ENCODE results near the gene PACS2. TPM values are rescaled to one million over a fixed set of nuclear protein-coding genes. Genes with fewer than 3 reads are reported as not detected.

Gene PACS2
- total RNA-seq, 1 donor = 27.0 TPM

- no peak overlapping the region for H3K4me3 ChIP-seq (ENCODE audit: low read length)
- H3K4me1 ChIP-seq (ENCODE audit: insufficient read depth, low read length) = peaks cover 31% of the 10 kb centered on the region
- H3K9me3 ChIP-seq (ENCODE audit: low read depth, low read length) = no peaks in the 10 kb centered on the region
- no peaks in the 10 kb centered on the region for H3K27me3 ChIP-seq (ENCODE audit: insufficient read depth, low read length)
Measured at GRCh38 chr14:105420974-105421674, 106.6 kb downstream of the PACS2 start.

- H3K27me3 ChIP-seq (ENCODE audit: insufficient read depth, low read length) = no peaks in the 10 kb centered on the region
- peaks cover 31% of the 10 kb centered on the region for H3K4me1 ChIP-seq (ENCODE audit: insufficient read depth, low read length)
- H3K9me3 ChIP-seq (ENCODE audit: low read depth, low read length) = no peaks in the 10 kb centered on the region
- H3K4me3 ChIP-seq (ENCODE audit: low read length) = no peak overlapping the region
Measured at GRCh38 chr14:105421723-105422615, 107.4 kb downstream of the PACS2 start.

- H3K4me3 ChIP-seq (ENCODE audit: low read length) = no peak overlapping the region
- H3K4me1 ChIP-seq (ENCODE audit: insufficient read depth, low read length) = peaks cover 31% of the 10 kb centered on the region
- no peaks in the 10 kb centered on the region for H3K27me3 ChIP-seq (ENCODE audit: insufficient read depth, low read length)
- no peaks in the 10 kb centered on the region for H3K9me3 ChIP-seq (ENCODE audit: low read depth, low read length)
Measured at GRCh38 chr14:105422695-105423487, 108.3 kb downstream of the PACS2 start.

- Histone ChIP-seq H3K4me1 (ENCODE audit: insufficient read depth, low read length) (peaks cover 31% of the 10 kb centered on the region), H3K27me3 (ENCODE audit: insufficient read depth, low read length) (no peaks in the 10 kb centered on the region), H3K9me3 (ENCODE audit: low read depth, low read length) (no peaks in the 10 kb centered on the region), H3K4me3 (ENCODE audit: low read length) (no peak overlapping the region)
Measured at GRCh38 chr14:105423488-105424195, 109.1 kb downstream of the PACS2 start.

GRCh38 chr14:105424861-105425260 lies 110.3 kb downstream of the PACS2 start:
- H3K4me1 ChIP-seq (ENCODE audit: insufficient read depth, low read length) = peaks cover 25% of the 10 kb centered on the region
- no peaks in the 10 kb centered on the region for H3K27me3 ChIP-seq (ENCODE audit: insufficient read depth, low read length)
- H3K4me3 ChIP-seq (ENCODE audit: low read length) = no peak overlapping the region

GRCh38 chr14:105425823-105426247 lies 111.3 kb downstream of the PACS2 start:
- H3K27me3 ChIP-seq (ENCODE audit: insufficient read depth, low read length) = no peaks in the 10 kb centered on the region
- H3K4me1 ChIP-seq (ENCODE audit: insufficient read depth, low read length) = peaks cover 20% of the 10 kb centered on the region
- H3K4me3 ChIP-seq (ENCODE audit: low read length) = no peak overlapping the region
- H3K9me3 ChIP-seq (ENCODE audit: low read depth, low read length) = no peaks in the 10 kb centered on the region

More at GRCh38 chr14:105424861-105425260, 110.3 kb downstream of the PACS2 start:
- H3K9me3 ChIP-seq (ENCODE audit: low read depth, low read length) = no peaks in the 10 kb centered on the region

GRCh38 chr14:105426416-105427130 lies 112.0 kb downstream of the PACS2 start:
- Histone ChIP-seq H3K27me3 (ENCODE audit: insufficient read depth, low read length) (no peaks in the 10 kb centered on the region), H3K4me1 (ENCODE audit: insufficient read depth, low read length) (peaks cover 12% of the 10 kb centered on the region), H3K4me3 (ENCODE audit: low read length) (no peak overlapping the region), H3K9me3 (ENCODE audit: low read depth, low read length) (no peaks in the 10 kb centered on the region)

- no peaks in the 10 kb centered on the region for H3K9me3 ChIP-seq (ENCODE audit: low read depth, low read length)
- H3K4me3 ChIP-seq (ENCODE audit: low read length) = no peak overlapping the region
- H3K27me3 ChIP-seq (ENCODE audit: insufficient read depth, low read length) = no peaks in the 10 kb centered on the region
- peaks cover 4% of the 10 kb centered on the region for H3K4me1 ChIP-seq (ENCODE audit: insufficient read depth, low read length)
Measured at GRCh38 chr14:105427412-105427811, 112.9 kb downstream of the PACS2 start.

GRCh38 chr14:105427936-105428485 lies 113.5 kb downstream of the PACS2 start:
- Histone ChIP-seq H3K4me1 (ENCODE audit: insufficient read depth, low read length) (no peaks in the 10 kb centered on the region), H3K27me3 (ENCODE audit: insufficient read depth, low read length) (no peaks in the 10 kb centered on the region), H3K9me3 (ENCODE audit: low read depth, low read length) (no peaks in the 10 kb centered on the region), H3K4me3 (ENCODE audit: low read length) (no peak overlapping the region)

GRCh38 chr14:105430042-105430441 lies 115.5 kb downstream of the PACS2 start:
- H3K4me3 ChIP-seq (ENCODE audit: low read length) = no peak overlapping the region
- H3K27me3 ChIP-seq (ENCODE audit: insufficient read depth, low read length) = no peaks in the 10 kb centered on the region
- no peaks in the 10 kb centered on the region for H3K9me3 ChIP-seq (ENCODE audit: low read depth, low read length)
- no peaks in the 10 kb centered on the region for H3K4me1 ChIP-seq (ENCODE audit: insufficient read depth, low read length)

GRCh38 chr14:105430565-105430964 lies 116.0 kb downstream of the PACS2 start:
- peaks cover 4% of the 10 kb centered on the region for H3K4me1 ChIP-seq (ENCODE audit: insufficient read depth, low read length)
- H3K9me3 ChIP-seq (ENCODE audit: low read depth, low read length) = no peaks in the 10 kb centered on the region
- no peaks in the 10 kb centered on the region for H3K27me3 ChIP-seq (ENCODE audit: insufficient read depth, low read length)
- H3K4me3 ChIP-seq (ENCODE audit: low read length) = no peak overlapping the region

- Histone ChIP-seq H3K4me1 (ENCODE audit: insufficient read depth, low read length) (peaks cover 4% of the 10 kb centered on the region), H3K4me3 (ENCODE audit: low read length) (no peak overlapping the region)
Measured at GRCh38 chr14:105431256-105431655, 116.7 kb downstream of the PACS2 start.

GRCh38 chr14:105432657-105433056 lies 118.1 kb downstream of the PACS2 start:
- H3K4me3 ChIP-seq (ENCODE audit: low read length) = no peak overlapping the region
- no peaks in the 10 kb centered on the region for H3K27me3 ChIP-seq (ENCODE audit: insufficient read depth, low read length)
- no peaks in the 10 kb centered on the region for H3K9me3 ChIP-seq (ENCODE audit: low read depth, low read length)
- H3K4me1 ChIP-seq (ENCODE audit: insufficient read depth, low read length) = peaks cover 4% of the 10 kb centered on the region

More at GRCh38 chr14:105431256-105431655, 116.7 kb downstream of the PACS2 start:
- no peaks in the 10 kb centered on the region for H3K9me3 ChIP-seq (ENCODE audit: low read depth, low read length)
- H3K27me3 ChIP-seq (ENCODE audit: insufficient read depth, low read length) = no peaks in the 10 kb centered on the region

Data from mononuclear cell (primary cell).